HG03175 (cell line): ENCODE data around the gene CEP89.
"Not testable (repeated sequence)": the region's sequence is repeated elsewhere in the genome, so short reads cannot be mapped to it uniquely, and the experiment has no call there.

ENCODE experiments used
- ATAC-seq: cut with Tn5 transposase; IDR thresholded peaks from one replicate; pipeline ENCODE4 v1.9.1; 2021; ENCODE audit warnings: mild to moderate bottlenecking, moderate library complexity; ENCODE audit not compliant: unreplicated experiment

The CEP89 gene

GRCh38 chr19:32848035-32848434 is 123.7 kb downstream of the CEP89 start:
- not testable (repeated sequence) for ATAC-seq

GRCh38 chr19:32843716-32844245 is 128.0 kb downstream of the CEP89 start:
- no peak for ATAC-seq

- ATAC-seq: no peak
Observed at GRCh38 chr19:32842061-32842460, 129.7 kb downstream of the CEP89 start.

- ATAC-seq: no peak
Observed at GRCh38 chr19:32837531-32837930, 134.2 kb downstream of the CEP89 start.

- not testable (repeated sequence) for ATAC-seq
Observed at GRCh38 chr19:32833388-32833787, 138.4 kb downstream of the CEP89 start.

- ATAC-seq: not testable (repeated sequence)
Observed at GRCh38 chr19:32832825-32833224, 138.9 kb downstream of the CEP89 start.

GRCh38 chr19:32832094-32832493 is 139.7 kb downstream of the CEP89 start:
- not testable (repeated sequence) for ATAC-seq

- no peak for ATAC-seq
Observed at GRCh38 chr19:32831611-32832010, 140.1 kb downstream of the CEP89 start.

GRCh38 chr19:32830231-32831014 is 141.3 kb downstream of the CEP89 start:
- no peak for ATAC-seq

GRCh38 chr19:32829345-32829896 is 142.3 kb downstream of the CEP89 start:
- no peak for ATAC-seq

GRCh38 chr19:32828643-32829344 is 143.0 kb downstream of the CEP89 start:
- no peak for ATAC-seq

- ATAC-seq: no peak
Observed at GRCh38 chr19:32828139-32828538, 143.6 kb downstream of the CEP89 start.
